Trophoblast cell (in vitro differentiated cells and primary cell): ENCODE results near the gene CCDC141.

Experiments used
- DNase-seq, 2 donors: peaks; one replicate each; pipeline ENCODE4 v3.0.0-alpha.2; 2016
- H2AFZ ChIP-seq: 2 replicates; pipeline ENCODE4 v1.6.1; 2013; ENCODE audit warnings: low read length, moderate library complexity, mild to moderate bottlenecking; ENCODE audit not compliant: insufficient read depth, poor library complexity
- H2AK5ac ChIP-seq: 2 replicates; pipeline ENCODE4 v1.6.1; 2013; ENCODE audit warnings: mild to moderate bottlenecking, low read length
- H2BK120ac ChIP-seq: 2 replicates; pipeline ENCODE4 v1.6.1; 2013; ENCODE audit warnings: low read length, mild to moderate bottlenecking, moderate library complexity; ENCODE audit not compliant: insufficient read depth, poor library complexity
- H2BK12ac ChIP-seq: 2 replicates; pipeline ENCODE4 v1.6.1; 2013; ENCODE audit warnings: mild to moderate bottlenecking, low read length, moderate library complexity
- H2BK5ac ChIP-seq: 2 replicates; pipeline ENCODE4 v1.6.1; 2013; ENCODE audit warnings: low read length, low read depth, moderate library complexity, mild to moderate bottlenecking; ENCODE audit not compliant: poor library complexity
- H3K14ac ChIP-seq: 2 replicates; pipeline ENCODE4 v1.6.1; 2013; ENCODE audit warnings: mild to moderate bottlenecking, low read length
- H3K18ac ChIP-seq: 2 replicates; pipeline ENCODE4 v1.6.1; 2013; ENCODE audit warnings: mild to moderate bottlenecking, low read length
- H3K23ac ChIP-seq: 2 replicates; pipeline ENCODE4 v1.6.1; 2013; ENCODE audit warnings: low read length
- H3K27ac ChIP-seq: 2 replicates; pipeline ENCODE4 v1.5.1; 2013; ENCODE audit warnings: low read depth, mild to moderate bottlenecking, inconsistent platforms, low read length, moderate library complexity
- H3K27me3 ChIP-seq: 2 replicates; pipeline ENCODE4 v1.6.1; 2013; ENCODE audit warnings: inconsistent platforms, mild to moderate bottlenecking, low read length, moderate library complexity; ENCODE audit not compliant: insufficient read depth
- H3K36me3 ChIP-seq, 2 experiments: 1 replicate in 1 of 2; 2 replicates in 1 of 2; pipeline ENCODE4 v1.6.1; 2013; ENCODE audit warnings: low read length in 2 of 2, mild to moderate bottlenecking in 2 of 2, moderate library complexity in 1 of 2; ENCODE audit not compliant: insufficient read depth in 2 of 2, control insufficient read depth in 1 of 2
- H3K4ac ChIP-seq: 2 replicates; pipeline ENCODE4 v1.6.1; 2013; ENCODE audit warnings: low read depth, mild to moderate bottlenecking, low read length, moderate library complexity
- H3K4me1 ChIP-seq, 2 experiments: 1 replicate in 1 of 2; 2 replicates in 1 of 2; pipeline ENCODE4 v1.6.1; 2013; ENCODE audit warnings: low read length in 2 of 2, mild to moderate bottlenecking in 2 of 2, moderate library complexity in 1 of 2; ENCODE audit not compliant: insufficient read depth in 2 of 2, control insufficient read depth in 1 of 2
- H3K4me2 ChIP-seq: 2 replicates; pipeline ENCODE4 v1.6.1; 2013; ENCODE audit warnings: inconsistent platforms, mild to moderate bottlenecking, low read length, moderate library complexity
- H3K4me3 ChIP-seq: 2 replicates; pipeline ENCODE4 v1.5.1; 2013; ENCODE audit warnings: mild to moderate bottlenecking, low read depth, low read length, inconsistent platforms
- H3K79me1 ChIP-seq: one replicate; pipeline ENCODE4 v1.6.1; 2013; ENCODE audit warnings: low read length
- H3K79me2 ChIP-seq: 2 replicates; pipeline ENCODE4 v1.6.1; 2013; ENCODE audit warnings: low read length, mild to moderate bottlenecking; ENCODE audit not compliant: control insufficient read depth, insufficient read depth, poor library complexity
- H3K9ac ChIP-seq: 2 replicates; pipeline ENCODE4 v1.6.1; 2013; ENCODE audit warnings: mild to moderate bottlenecking, low read length
- H3K9me3 ChIP-seq: 2 replicates; pipeline ENCODE4 v1.6.1; 2013; ENCODE audit warnings: low read depth, mild to moderate bottlenecking, control low read depth, inconsistent platforms, low read length; ENCODE audit not compliant: insufficient read depth
- H4K12ac ChIP-seq: 2 replicates; pipeline ENCODE4 v1.6.1; 2013; ENCODE audit warnings: low read depth, mild to moderate bottlenecking, low read length, moderate library complexity
- H4K8ac ChIP-seq: 2 replicates; pipeline ENCODE4 v1.6.1; 2013; ENCODE audit warnings: low read depth, mild to moderate bottlenecking, low read length, moderate library complexity
- H4K91ac ChIP-seq: one replicate; pipeline ENCODE4 v1.6.1; 2013; ENCODE audit warnings: low read depth, mild to moderate bottlenecking, low read length, moderate library complexity
- WGBS: extraction: QIAGEN DNeasy Blood & Tissue Kit; methylation state at CpG from one replicate; pipeline ENCODE4 v1.1.7; 2013; ENCODE audit warnings: missing lambda C conversion rate; ENCODE audit not compliant: insufficient read length, insufficient coverage; ENCODE audit errors: extremely low coverage; 5-methylcytosine and 5-hydroxymethylcytosine counted together

Gene CCDC141

GRCh38 chr2:178877874-178878273 is 172.1 kb downstream of the CCDC141 start:
- DNase-seq = no peak
- no peak overlapping the region for H4K91ac ChIP-seq
- no peak overlapping the region for H3K4me3 ChIP-seq
- no peak overlapping the region for H3K4ac ChIP-seq
- no peaks in the 10 kb centered on the region for H3K36me3 ChIP-seq
- no peak overlapping the region for H3K18ac ChIP-seq
- H2BK12ac ChIP-seq = no peak overlapping the region
- H3K4me2 ChIP-seq = no peak overlapping the region
- no peaks in the 10 kb centered on the region for H3K27me3 ChIP-seq
- H2AK5ac ChIP-seq = no peak overlapping the region
- no peaks in the 10 kb centered on the region for H3K9me3 ChIP-seq
- no CpG with 5 or more reads among the region's 2 CpGs for WGBS
- H2BK5ac ChIP-seq = no peak overlapping the region
- H3K27ac ChIP-seq = no peak overlapping the region
- H3K79me1 ChIP-seq = no peaks in the 10 kb centered on the region
- H4K12ac ChIP-seq = no peak overlapping the region
- H3K14ac ChIP-seq = no peak overlapping the region
- peaks cover 0 to 3% of the 10 kb centered on the region in 2 experiments for H3K4me1 ChIP-seq
- no peak overlapping the region for H2AFZ ChIP-seq
- H3K23ac ChIP-seq = no peak overlapping the region
- no peak overlapping the region for H4K8ac ChIP-seq
- H3K79me2 ChIP-seq = no peaks in the 10 kb centered on the region
- no peak overlapping the region for H2BK120ac ChIP-seq
- no peak overlapping the region for H3K9ac ChIP-seq

GRCh38 chr2:178874529-178875240 is 175.3 kb downstream of the CCDC141 start:
- Histone ChIP-seq H3K79me1 (no peaks in the 10 kb centered on the region), H2BK120ac (no peak overlapping the region), H3K27ac (no peak overlapping the region), H2AK5ac (no peak overlapping the region), H3K4me1 (peaks cover 0 to 3% of the 10 kb centered on the region in 2 experiments), H3K9me3 (no peaks in the 10 kb centered on the region), H4K8ac (no peak overlapping the region), H3K79me2 (no peaks in the 10 kb centered on the region), H3K4me2 (peak overlapping the region; percentile 2), H2BK12ac (no peak overlapping the region), H3K36me3 (no peaks in the 10 kb centered on the region), H3K14ac (no peak overlapping the region), H3K4ac (no peak overlapping the region), H3K9ac (no peak overlapping the region), H3K4me3 (no peak overlapping the region), H3K23ac (no peak overlapping the region), H4K12ac (no peak overlapping the region), H4K91ac (no peak overlapping the region), H3K18ac (no peak overlapping the region), H2AFZ (no peak overlapping the region), H3K27me3 (no peaks in the 10 kb centered on the region), H2BK5ac (no peak overlapping the region)
- WGBS = no CpG with 5 or more reads among the region's 8 CpGs
- DNase-seq = no peak

DNA sequence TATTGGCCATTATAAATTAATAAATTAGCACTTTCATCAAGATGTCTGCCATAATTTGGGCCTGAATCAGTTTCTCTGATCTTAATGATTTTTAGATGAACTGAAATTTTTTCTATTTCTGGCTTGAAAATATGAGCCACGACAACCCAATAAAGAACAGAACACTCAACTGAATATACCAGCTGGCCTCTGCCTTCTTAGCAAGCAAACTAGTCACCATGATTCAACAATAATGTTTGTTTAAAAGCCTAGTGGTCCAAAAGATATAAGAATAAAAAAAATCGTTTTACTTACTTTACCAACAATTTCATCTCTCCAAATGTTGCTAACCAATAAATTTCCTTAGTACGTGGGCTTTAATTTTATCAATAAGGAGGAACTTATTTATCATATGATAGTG is 176.0 kb downstream of the CCDC141 start:
- no peak overlapping the region for H3K14ac ChIP-seq
- no peaks in the 10 kb centered on the region for H3K79me1 ChIP-seq
- H3K36me3 ChIP-seq = no peaks in the 10 kb centered on the region
- H3K4ac ChIP-seq = no peak overlapping the region
- H2BK12ac ChIP-seq = no peak overlapping the region
- no peak overlapping the region for H2AK5ac ChIP-seq
- H4K91ac ChIP-seq = no peak overlapping the region
- no peaks in the 10 kb centered on the region for H3K9me3 ChIP-seq
- WGBS = no CpG with 5 or more reads among the region's 3 CpGs
- no peak overlapping the region for H2AFZ ChIP-seq
- H3K9ac ChIP-seq = no peak overlapping the region
- H3K23ac ChIP-seq = no peak overlapping the region
- no peak overlapping the region for H4K8ac ChIP-seq
- H3K18ac ChIP-seq = no peak overlapping the region
- H4K12ac ChIP-seq = no peak overlapping the region
- H2BK5ac ChIP-seq = no peak overlapping the region
- no peak overlapping the region for H2BK120ac ChIP-seq
- no peak for DNase-seq
- no peak overlapping the region for H3K4me3 ChIP-seq
- H3K4me1 ChIP-seq = peaks cover 0 to 3% of the 10 kb centered on the region in 2 experiments
- no peak overlapping the region for H3K27ac ChIP-seq
- H3K79me2 ChIP-seq = no peaks in the 10 kb centered on the region
- H3K27me3 ChIP-seq = no peaks in the 10 kb centered on the region
- H3K4me2 ChIP-seq = no peak overlapping the region

GRCh38 chr2:178871536-178871935 is 178.4 kb downstream of the CCDC141 start:
- H3K79me1 ChIP-seq = no peaks in the 10 kb centered on the region
- no peak overlapping the region for H2BK5ac ChIP-seq
- no CpG with 5 or more reads among the region's 1 CpG for WGBS
- DNase-seq = no peak
- H3K79me2 ChIP-seq = no peaks in the 10 kb centered on the region
- H3K4me3 ChIP-seq = no peak overlapping the region
- no peak overlapping the region for H3K9ac ChIP-seq
- H3K14ac ChIP-seq = no peak overlapping the region
- H4K91ac ChIP-seq = no peak overlapping the region
- H2BK120ac ChIP-seq = no peak overlapping the region
- no peak overlapping the region for H2AK5ac ChIP-seq
- no peak overlapping the region for H3K4me2 ChIP-seq
- no peak overlapping the region for H2AFZ ChIP-seq
- H3K4ac ChIP-seq = no peak overlapping the region
- no peak overlapping the region for H4K12ac ChIP-seq
- H3K4me1 ChIP-seq = peaks cover 0 to 3% of the 10 kb centered on the region in 2 experiments
- H3K23ac ChIP-seq = no peak overlapping the region
- H3K9me3 ChIP-seq = no peaks in the 10 kb centered on the region
- no peak overlapping the region for H3K27ac ChIP-seq
- no peaks in the 10 kb centered on the region for H3K36me3 ChIP-seq
- no peaks in the 10 kb centered on the region for H3K27me3 ChIP-seq
- H2BK12ac ChIP-seq = no peak overlapping the region
- H3K18ac ChIP-seq = no peak overlapping the region
- no peak overlapping the region for H4K8ac ChIP-seq
